Body of pancreas (tissue), 4 donors: ENCODE measurements around the gene MIEF2. TPM values are rescaled to one million over a fixed set of nuclear protein-coding genes. Genes with fewer than 3 reads are reported as not detected.

ENCODE experiments used
- ATAC-seq: fragments of 150-250 bp; one replicate; pipeline ENCODE4 v1.9.1; 2016
- DNase-seq, 4 donors: peaks; one replicate each; pipeline ENCODE4 v3.0.0-alpha.2; 2019
- H3K27ac ChIP-seq, 4 donors: fragments of 200-600 bp; sonication (generic); 1 replicate in 3 of 4; 2 replicates in 1 of 4; pipeline versions ENCODE4 v1.5.1 to v1.6.1; 2016 to 2019; ENCODE audit warnings: mild to moderate bottlenecking in 1 of 4, mixed read lengths in 1 of 4, moderate library complexity in 1 of 4
- H3K27me3 ChIP-seq, 2 donors: fragments of 200-600 bp; sonication (generic); one replicate each; pipeline ENCODE4 v1.6.0; 2016; ENCODE audit warnings: mild to moderate bottlenecking in 1 of 2
- H3K36me3 ChIP-seq, 2 donors: fragments of 200-600 bp; sonication (generic); replicated peaks in 1 of 2; 2 replicates each; pipeline ENCODE4 v1.5.1; 2016; ENCODE audit warnings: low read depth in 2 of 2; ENCODE audit not compliant: insufficient read depth in 1 of 2
- H3K4me1 ChIP-seq: fragments of 200-600 bp; sonication (generic); one replicate; pipeline ENCODE4 v1.6.0; 2016
- H3K4me3 ChIP-seq, 2 donors: fragments of 200-600 bp; sonication (generic); 1 replicate in 1 of 2; 2 replicates in 1 of 2; pipeline ENCODE4 v1.5.1; 2016 to 2019
- H3K9me3 ChIP-seq, 3 donors: fragments of 200-600 bp; sonication (generic); 1 replicate in 2 of 3; 2 replicates in 1 of 3; pipeline ENCODE4 v1.5.1; 2016
- POLR2A ChIP-seq, 3 donors: fragments of 450-650 bp; IDR thresholded peaks; one replicate each; pipeline ENCODE4 v1.6.1; 2016; ENCODE audit warnings: antibody characterized with exemption in 3 of 3, mild to moderate bottlenecking in 2 of 3
- WGBS, 2 donors: methylation state at CpG; one replicate each; pipeline ENCODE4 v1.1.5; 2017; 5-methylcytosine and 5-hydroxymethylcytosine counted together
- intact Hi-C: fragments of 100-400 bp; cut with DNase I; formaldehyde crosslinking; loops from one replicate; pipeline ENCODE4 v1.15.1; 2023
- total RNA-seq, 2 donors: library from RNA; depleted of rRNA; stranded (reverse); fragments of >200 nt; gene quantifications; one replicate each; pipeline ENCODE4 v1.1.0, GENCODE V29; 2016
- TF ChIP-seq, protein P1 (sequence below), 7 experiments: fragments of 450-650 bp in 4 of 7; fragments of 200-600 bp in 3 of 7; sonication (generic) in 3 of 7; IDR thresholded peaks; one replicate each; pipeline ENCODE4 v1.5.1; 2016 to 2019; ENCODE audit warnings: antibody characterized with exemption in 7 of 7

The MIEF2 gene
- total RNA-seq, 2 donors from 2014 or later: 16.2 to 21.8 TPM

- Histone ChIP-seq H3K9me3 (no peaks in the 10 kb centered on the region), H3K4me1 (peaks cover 9% of the 10 kb centered on the region), H3K36me3 (no peaks in the 10 kb centered on the region), H3K4me3 (no peak overlapping the region), H3K27ac (no peak overlapping the region), H3K27me3 (no peaks in the 10 kb centered on the region)
- intact Hi-C loops: no loop called here
- no peak for DNase-seq
- ATAC-seq: no peak
- TF ChIP-seq, protein P1, sequence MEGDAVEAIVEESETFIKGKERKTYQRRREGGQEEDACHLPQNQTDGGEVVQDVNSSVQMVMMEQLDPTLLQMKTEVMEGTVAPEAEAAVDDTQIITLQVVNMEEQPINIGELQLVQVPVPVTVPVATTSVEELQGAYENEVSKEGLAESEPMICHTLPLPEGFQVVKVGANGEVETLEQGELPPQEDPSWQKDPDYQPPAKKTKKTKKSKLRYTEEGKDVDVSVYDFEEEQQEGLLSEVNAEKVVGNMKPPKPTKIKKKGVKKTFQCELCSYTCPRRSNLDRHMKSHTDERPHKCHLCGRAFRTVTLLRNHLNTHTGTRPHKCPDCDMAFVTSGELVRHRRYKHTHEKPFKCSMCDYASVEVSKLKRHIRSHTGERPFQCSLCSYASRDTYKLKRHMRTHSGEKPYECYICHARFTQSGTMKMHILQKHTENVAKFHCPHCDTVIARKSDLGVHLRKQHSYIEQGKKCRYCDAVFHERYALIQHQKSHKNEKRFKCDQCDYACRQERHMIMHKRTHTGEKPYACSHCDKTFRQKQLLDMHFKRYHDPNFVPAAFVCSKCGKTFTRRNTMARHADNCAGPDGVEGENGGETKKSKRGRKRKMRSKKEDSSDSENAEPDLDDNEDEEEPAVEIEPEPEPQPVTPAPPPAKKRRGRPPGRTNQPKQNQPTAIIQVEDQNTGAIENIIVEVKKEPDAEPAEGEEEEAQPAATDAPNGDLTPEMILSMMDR (IDR thresholded peaks at IDR 0.05): no peak
- TF ChIP-seq POLR2A (IDR thresholded peaks at IDR 0.05): no peak
- 81 to 88% methylated on average over 3 to 14 of the region's 14 CpGs for WGBS, 2 donors
Measured at GRCh38 chr17:18230288-18231141, 29.9 kb upstream of the MIEF2 start.

DNA sequence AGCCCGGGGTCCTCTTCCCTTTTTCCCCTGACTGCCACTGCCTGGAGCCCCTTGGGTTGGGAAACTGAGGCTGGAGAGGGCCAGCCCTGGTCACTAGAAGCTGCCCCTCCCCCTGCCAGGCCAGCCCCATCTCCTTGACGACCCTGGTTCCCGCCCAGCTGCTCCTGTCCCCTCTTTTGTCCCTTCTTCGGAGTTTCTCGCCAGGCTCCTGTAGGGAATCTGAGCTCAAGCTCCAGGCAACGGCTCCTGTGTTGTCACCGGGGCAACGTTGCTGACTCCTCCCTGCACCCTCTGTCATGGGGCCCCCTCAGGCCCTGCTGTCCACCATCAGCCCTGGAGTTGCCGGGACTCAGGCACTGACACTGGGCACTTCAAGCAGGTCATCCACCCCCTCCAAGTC is 29.3 kb upstream of the MIEF2 start:
- no peak for ATAC-seq
- no peak for TF ChIP-seq POLR2A (IDR thresholded peaks at IDR 0.05)
- TF ChIP-seq, protein P1 (IDR thresholded peaks at IDR 0.05): no peak
- H3K4me1 ChIP-seq: peaks cover 6% of the 10 kb centered on the region
- intact Hi-C loops: no loop called here
- no peak for DNase-seq
- no peak overlapping the region for H3K27ac ChIP-seq
- no peaks in the 10 kb centered on the region for H3K9me3 ChIP-seq
- 71 to 76% methylated on average over 5 to 9 of the region's 9 CpGs for WGBS, 2 donors
- no peak overlapping the region for H3K4me3 ChIP-seq
- H3K36me3 ChIP-seq: no peaks in the 10 kb centered on the region
- no peaks in the 10 kb centered on the region for H3K27me3 ChIP-seq

DNA sequence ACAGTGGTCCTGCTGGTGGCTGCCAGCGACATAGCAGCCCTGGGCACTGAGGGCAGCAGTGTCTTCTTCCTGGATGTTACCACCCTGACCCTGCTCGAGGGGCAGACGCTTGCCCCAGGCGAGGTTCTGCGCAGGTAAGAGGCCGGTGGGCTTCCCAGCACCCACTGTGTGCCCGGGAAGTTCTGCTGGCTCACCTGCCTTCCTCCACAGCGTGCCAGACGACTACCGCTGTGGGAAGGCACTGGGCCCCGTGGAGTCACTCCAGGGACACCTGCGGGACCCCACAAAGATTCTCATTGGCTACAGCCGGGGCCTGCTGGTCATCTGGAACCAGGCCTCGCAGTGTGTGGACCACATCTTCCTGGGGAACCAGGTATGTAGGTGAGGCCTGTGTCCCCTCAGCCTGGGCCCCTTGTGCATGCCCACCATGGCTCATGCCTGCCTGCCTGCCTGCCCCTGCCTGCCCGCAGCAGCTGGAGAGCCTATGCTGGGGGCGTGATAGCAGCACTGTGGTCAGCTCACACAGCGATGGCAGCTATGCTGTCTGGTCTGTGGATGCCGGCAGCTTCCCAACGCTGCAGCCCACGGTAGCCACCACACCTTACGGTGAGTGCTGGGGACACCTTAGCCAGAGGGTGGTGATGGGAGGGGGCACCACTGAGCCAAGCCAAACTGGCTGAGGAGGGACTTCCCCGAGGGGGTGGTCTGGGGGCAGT is 26.5 kb upstream of the MIEF2 start:
- TF ChIP-seq POLR2A (IDR thresholded peaks at IDR 0.05): no peak
- TF ChIP-seq, protein P1 (IDR thresholded peaks at IDR 0.05): no peak
- H3K9me3 ChIP-seq: no peaks in the 10 kb centered on the region
- DNase-seq: no peak
- no peaks in the 10 kb centered on the region for H3K4me1 ChIP-seq
- H3K36me3 ChIP-seq: no peaks in the 10 kb centered on the region
- intact Hi-C loops: no loop called here
- WGBS, 2 donors: 80 to 87% methylated on average over 11 to 17 of the region's 22 CpGs
- no peak overlapping the region for H3K4me3 ChIP-seq
- H3K27ac ChIP-seq: no peak overlapping the region
- H3K27me3 ChIP-seq: no peaks in the 10 kb centered on the region
- ATAC-seq: no peak

GRCh38 chr17:18234853-18235380 is 25.5 kb upstream of the MIEF2 start:
- TF ChIP-seq POLR2A (IDR thresholded peaks at IDR 0.05): no peak
- TF ChIP-seq, protein P1 (IDR thresholded peaks at IDR 0.05): no peak
- no peak overlapping the region for H3K4me3 ChIP-seq
- H3K36me3 ChIP-seq: no peaks in the 10 kb centered on the region

More at GRCh38 chr17:18234853-18235380, 25.5 kb upstream of the MIEF2 start:
- DNase-seq: no peak
- Histone ChIP-seq H3K9me3 (no peaks in the 10 kb centered on the region), H3K27ac (no peak overlapping the region), H3K27me3 (no peaks in the 10 kb centered on the region), H3K4me1 (no peaks in the 10 kb centered on the region)
- 95% methylated on average over 11 to 22 of the region's 22 CpGs for WGBS, 2 donors
- intact Hi-C loops: no loop called here
- ATAC-seq: no peak
